ENCODE results near the gene MUCL1. TPM values are rescaled to one million over a fixed set of nuclear protein-coding genes. Genes with fewer than 3 reads are reported as not detected.
"Not testable (repeated sequence)": the region's sequence is repeated elsewhere in the genome, so short reads cannot be mapped to it uniquely, and the experiment has no call there.

Gene MUCL1
- total and polyA plus RNA-seq, 2 experiments from 2014 or later, result not detected

DNA sequence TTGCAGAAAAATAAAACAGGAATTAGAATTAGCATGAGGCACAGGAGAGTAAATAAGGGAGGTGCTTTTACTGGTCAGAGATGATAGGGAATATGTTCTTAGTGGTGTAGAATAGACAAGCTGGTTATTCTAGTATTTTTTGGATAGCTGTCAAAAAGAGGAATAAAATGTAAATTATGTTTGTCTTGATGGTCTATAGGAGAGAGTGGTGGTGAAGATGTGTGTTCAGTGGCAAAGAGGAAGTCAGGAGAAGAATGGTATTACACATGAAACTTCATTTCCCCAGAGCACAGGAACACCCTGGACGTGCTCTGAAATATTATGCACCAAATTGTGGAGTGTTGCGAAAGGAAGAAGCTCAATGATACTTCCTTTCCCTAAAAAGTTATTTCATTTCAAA lies 27.8 kb downstream of the MUCL1 start:
- Mint-ChIP-seq H3K36me3 (ENCODE audit: low read depth) (no peaks in the 10 kb centered on the region), H3K27me3 (ENCODE audit: insufficient read depth, low read depth, poor library complexity) (no peaks in the 10 kb centered on the region), H3K9me3 (no peaks in the 10 kb centered on the region), H3K4me1 (no peaks in the 10 kb centered on the region), H3K4me3 (no peak overlapping the region), H3K27ac (no peak overlapping the region)
- Histone ChIP-seq H3K79me2 (replicated peaks; ENCODE audit: insufficient read depth) (no peaks in the 10 kb centered on the region), H3F3A (replicated peaks; ENCODE audit: low read depth) (no peaks in the 10 kb centered on the region), H2AFZ (no peak overlapping the region), H3K36me3 (ENCODE audit: insufficient read depth) (no peaks in the 10 kb centered on the region), H3K4me1 (ENCODE audit: insufficient read depth) (no peaks in the 10 kb centered on the region), H3K27me3 (ENCODE audit: insufficient read depth) (no peaks in the 10 kb centered on the region), H3K9me2 (ENCODE audit: insufficient read depth) (no peaks in the 10 kb centered on the region), H3K4me2 (no peak overlapping the region), H3K4me3 (no peak overlapping the region), H3K27ac (ENCODE audit: low read depth) (no peak overlapping the region), H4K20me1 (replicated peaks; ENCODE audit: insufficient read depth) (no peaks in the 10 kb centered on the region)
- DNase-seq (ENCODE audit: low spot score) (no peak), ATAC-seq (no peak)
- TF ChIP-seq JUNB (IDR thresholded peaks at IDR 0.05; ENCODE audit: unreplicated experiment) (no peak), ZNF331 (CRISPR knock-in tag; IDR thresholded peaks at IDR 0.05; ENCODE audit: low read depth) (no peak), EZH2phosphoT487 (IDR thresholded peaks at IDR 0.05; ENCODE audit: unreplicated experiment) (no peak), NANOG (IDR thresholded peaks at IDR 0.05; ENCODE audit: borderline replicate concordance) (no peak), ZNF114 (CRISPR knock-in tag; IDR thresholded peaks at IDR 0.05) (no peak)

DNA sequence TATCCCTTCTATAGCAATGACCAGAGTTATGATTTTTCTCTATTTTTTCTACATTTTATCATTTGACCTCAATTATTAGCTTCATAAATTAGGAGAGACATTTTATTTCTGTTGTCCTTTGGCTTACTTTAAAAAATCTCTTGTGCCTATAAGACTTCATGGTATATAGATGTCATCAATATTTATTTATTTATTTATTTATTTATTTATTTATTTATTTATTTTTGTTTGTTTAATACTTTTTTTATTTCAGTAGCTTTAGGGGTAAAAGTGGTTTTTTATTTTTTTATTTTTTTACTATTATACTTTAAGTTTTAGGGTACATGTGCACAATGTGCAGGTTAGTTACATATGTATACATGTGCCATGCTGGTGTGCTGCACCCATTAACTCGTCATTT lies 28.3 kb downstream of the MUCL1 start:
- not testable (repeated sequence) for H3K9me3 Mint-ChIP-seq; H3K79me2 ChIP-seq (replicated peaks; ENCODE audit: insufficient read depth); H3K27ac Mint-ChIP-seq; H3K4me1 Mint-ChIP-seq; H3K4me3 ChIP-seq; H3K9me2 ChIP-seq (ENCODE audit: insufficient read depth); ATAC-seq; H3K27ac ChIP-seq (ENCODE audit: low read depth); H3K27me3 ChIP-seq (ENCODE audit: insufficient read depth); H4K20me1 ChIP-seq (replicated peaks; ENCODE audit: insufficient read depth); H3K4me3 Mint-ChIP-seq; H3K4me2 ChIP-seq; DNase-seq (ENCODE audit: low spot score); H2AFZ ChIP-seq; H3K36me3 Mint-ChIP-seq (ENCODE audit: low read depth); H3K4me1 ChIP-seq (ENCODE audit: insufficient read depth); H3K27me3 Mint-ChIP-seq (ENCODE audit: insufficient read depth, low read depth, poor library complexity); H3K36me3 ChIP-seq (ENCODE audit: insufficient read depth); H3F3A ChIP-seq (replicated peaks; ENCODE audit: low read depth)

DNA sequence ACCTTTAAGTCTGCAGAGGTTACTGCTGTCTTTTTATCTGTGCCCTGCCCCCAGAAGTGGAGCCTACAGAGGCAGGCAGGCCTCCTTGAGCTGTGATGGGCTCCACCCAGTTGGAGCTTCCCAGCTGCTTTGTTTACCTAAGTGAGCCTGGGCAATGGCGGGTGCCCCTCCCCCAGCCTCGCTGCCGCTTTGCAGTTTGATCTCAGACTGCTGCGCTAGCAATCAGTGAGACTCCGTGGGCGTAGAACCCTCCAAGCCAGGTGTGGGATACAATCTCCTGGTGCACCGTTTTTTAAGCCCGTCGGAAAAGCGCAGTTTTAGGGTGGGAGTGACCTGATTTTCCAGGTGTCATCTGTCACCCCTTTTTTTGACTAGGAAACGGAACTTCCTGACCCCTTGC lies 34.1 kb downstream of the MUCL1 start:
- not testable (repeated sequence) for H3K9me3 Mint-ChIP-seq; H3K36me3 Mint-ChIP-seq (ENCODE audit: low read depth); H3F3A ChIP-seq (replicated peaks; ENCODE audit: low read depth); H3K4me1 ChIP-seq (ENCODE audit: insufficient read depth); H3K27me3 Mint-ChIP-seq (ENCODE audit: insufficient read depth, low read depth, poor library complexity); DNase-seq (ENCODE audit: low spot score); ATAC-seq; H3K27ac Mint-ChIP-seq; H3K79me2 ChIP-seq (replicated peaks; ENCODE audit: insufficient read depth); H3K9me2 ChIP-seq (ENCODE audit: insufficient read depth); H3K4me3 Mint-ChIP-seq; H3K27ac ChIP-seq (ENCODE audit: low read depth); H3K27me3 ChIP-seq (ENCODE audit: insufficient read depth); H4K20me1 ChIP-seq (replicated peaks; ENCODE audit: insufficient read depth); H3K36me3 ChIP-seq (ENCODE audit: insufficient read depth)
- H3K4me3 ChIP-seq, result peak overlapping the region; percentile 42; the same call in 1 of the 2 replicates
- peak overlapping the region; percentile 61 for H3K4me2 ChIP-seq
- H3K4me1 Mint-ChIP-seq, result peaks cover 15% of the 10 kb centered on the region
- peak overlapping the region; percentile 91 for H2AFZ ChIP-seq

DNA sequence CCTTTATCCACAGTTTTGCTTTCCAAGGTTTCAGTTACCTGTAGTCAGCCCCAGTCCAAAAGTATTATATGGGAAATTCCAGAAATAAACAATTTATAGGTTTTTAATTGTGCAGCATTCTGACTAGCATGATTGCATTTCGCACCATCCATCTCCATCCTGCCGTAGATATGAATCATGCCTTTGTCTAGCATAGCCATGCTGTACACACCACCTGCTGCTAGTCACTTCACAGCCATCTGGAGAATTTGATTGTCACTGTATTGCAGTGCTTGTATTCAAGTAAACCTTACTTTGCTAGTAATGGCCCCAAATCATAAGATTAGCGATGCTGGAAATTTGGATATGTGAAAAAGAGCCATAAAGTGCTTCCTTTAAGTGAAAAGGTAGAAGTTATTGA lies 36.0 kb downstream of the MUCL1 start:
- peaks cover 9% of the 10 kb centered on the region for H3K4me1 ChIP-seq (ENCODE audit: insufficient read depth)
- no peak for TF ChIP-seq NANOG (IDR thresholded peaks at IDR 0.05; ENCODE audit: borderline replicate concordance)
- TF ChIP-seq EZH2 (IDR thresholded peaks at IDR 0.05; ENCODE audit: low read depth, unreplicated experiment), result no peak
- TF ChIP-seq, protein P1, sequence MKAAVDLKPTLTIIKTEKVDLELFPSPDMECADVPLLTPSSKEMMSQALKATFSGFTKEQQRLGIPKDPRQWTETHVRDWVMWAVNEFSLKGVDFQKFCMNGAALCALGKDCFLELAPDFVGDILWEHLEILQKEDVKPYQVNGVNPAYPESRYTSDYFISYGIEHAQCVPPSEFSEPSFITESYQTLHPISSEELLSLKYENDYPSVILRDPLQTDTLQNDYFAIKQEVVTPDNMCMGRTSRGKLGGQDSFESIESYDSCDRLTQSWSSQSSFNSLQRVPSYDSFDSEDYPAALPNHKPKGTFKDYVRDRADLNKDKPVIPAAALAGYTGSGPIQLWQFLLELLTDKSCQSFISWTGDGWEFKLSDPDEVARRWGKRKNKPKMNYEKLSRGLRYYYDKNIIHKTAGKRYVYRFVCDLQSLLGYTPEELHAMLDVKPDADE (IDR thresholded peaks at IDR 0.05), result no peak
- no peak for TF ChIP-seq ZNF331 (CRISPR knock-in tag; IDR thresholded peaks at IDR 0.05; ENCODE audit: low read depth)
- no peak for TF ChIP-seq EZH2phosphoT487 (IDR thresholded peaks at IDR 0.05; ENCODE audit: unreplicated experiment)
- no peak for TF ChIP-seq ZNF114 (CRISPR knock-in tag; IDR thresholded peaks at IDR 0.05)
- H3F3A ChIP-seq (replicated peaks; ENCODE audit: low read depth), result no peaks in the 10 kb centered on the region
- no peaks in the 10 kb centered on the region for H3K36me3 ChIP-seq (ENCODE audit: insufficient read depth)
- H3K36me3 Mint-ChIP-seq (ENCODE audit: low read depth), result 0 out of 3 replicates have a peak, but pooled peaks cover 4% of the 10 kb centered on the region
- no peak overlapping the region for H2AFZ ChIP-seq
- H3K27ac Mint-ChIP-seq, result no peak overlapping the region
- no peaks in the 10 kb centered on the region for H4K20me1 ChIP-seq (replicated peaks; ENCODE audit: insufficient read depth)
- no peaks in the 10 kb centered on the region for H3K79me2 ChIP-seq (replicated peaks; ENCODE audit: insufficient read depth)
- no peaks in the 10 kb centered on the region for H3K27me3 ChIP-seq (ENCODE audit: insufficient read depth)
- H3K9me2 ChIP-seq (ENCODE audit: insufficient read depth), result no peaks in the 10 kb centered on the region
- ATAC-seq (no peak), DNase-seq (ENCODE audit: low spot score) (no peak)
- peaks cover 15% of the 10 kb centered on the region for H3K4me1 Mint-ChIP-seq
- no peak overlapping the region for H3K4me2 ChIP-seq
- no peaks in the 10 kb centered on the region for H3K27me3 Mint-ChIP-seq (ENCODE audit: insufficient read depth, low read depth, poor library complexity)
- H3K9me3 Mint-ChIP-seq, result peaks cover 4% of the 10 kb centered on the region; the same call in 2 of the 3 replicates
- H3K4me3 Mint-ChIP-seq, result no peak overlapping the region
- no peak overlapping the region for H3K27ac ChIP-seq (ENCODE audit: low read depth)
- H3K4me3 ChIP-seq, result no peak overlapping the region
